ENCODE measurements around the gene C16orf78. TPM values are rescaled to one million over a fixed set of nuclear protein-coding genes. Genes with fewer than 3 reads are reported as not detected.

Gene C16orf78
- total and polyA plus RNA-seq, 4 donors = not detected

DNA sequence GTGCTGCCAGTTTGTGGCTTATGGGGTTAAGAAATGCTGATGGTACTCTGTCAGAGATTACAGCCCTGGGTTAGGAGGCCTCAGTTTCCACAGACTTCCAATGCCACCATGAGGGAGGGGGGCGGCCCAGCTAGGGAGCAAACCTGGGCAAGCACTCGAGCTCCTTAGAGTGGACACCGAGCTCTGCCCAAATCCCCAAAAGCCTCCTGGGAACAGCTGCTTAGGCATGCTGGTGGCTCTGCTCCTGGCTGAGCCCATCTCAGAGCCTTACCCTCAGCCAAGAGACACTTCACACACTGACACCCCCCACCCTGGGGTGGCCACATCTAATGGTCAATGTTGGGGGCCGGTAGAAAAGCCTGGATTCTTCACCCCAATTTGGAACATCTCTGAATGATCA, 66.1 kb downstream of the C16orf78 start:
- no peak for ATAC-seq (ENCODE audit: insufficient read depth, low FRiP score)
- Histone ChIP-seq H3K4me1 (ENCODE audit: control insufficient read depth in 5 of 5, insufficient read depth in 5 of 5, low read length in 5 of 5) (peaks cover 0 to 14% (median 10%) of the 10 kb centered on the region in 5 donors), H3K27me3 (ENCODE audit: control insufficient read depth in 3 of 3, insufficient read depth in 3 of 3, low read length in 2 of 3) (no peaks in the 10 kb centered on the region), H3K36me3 (ENCODE audit: control insufficient read depth in 4 of 4, insufficient read depth in 4 of 4, low read length in 4 of 4) (no peaks in the 10 kb centered on the region), H3K9me3 (ENCODE audit: control insufficient read depth in 4 of 4, insufficient read depth in 3 of 4, low read length in 3 of 4) (no peaks in the 10 kb centered on the region), H3K27ac (ENCODE audit: low read depth in 1 of 2, low read length in 1 of 2) (no peak overlapping the region), H3K9ac (ENCODE audit: insufficient read depth in 1 of 2, low read length in 2 of 2) (no peak overlapping the region), H3K4me3 (no peak overlapping the region)
- TF ChIP-seq, protein P1, sequence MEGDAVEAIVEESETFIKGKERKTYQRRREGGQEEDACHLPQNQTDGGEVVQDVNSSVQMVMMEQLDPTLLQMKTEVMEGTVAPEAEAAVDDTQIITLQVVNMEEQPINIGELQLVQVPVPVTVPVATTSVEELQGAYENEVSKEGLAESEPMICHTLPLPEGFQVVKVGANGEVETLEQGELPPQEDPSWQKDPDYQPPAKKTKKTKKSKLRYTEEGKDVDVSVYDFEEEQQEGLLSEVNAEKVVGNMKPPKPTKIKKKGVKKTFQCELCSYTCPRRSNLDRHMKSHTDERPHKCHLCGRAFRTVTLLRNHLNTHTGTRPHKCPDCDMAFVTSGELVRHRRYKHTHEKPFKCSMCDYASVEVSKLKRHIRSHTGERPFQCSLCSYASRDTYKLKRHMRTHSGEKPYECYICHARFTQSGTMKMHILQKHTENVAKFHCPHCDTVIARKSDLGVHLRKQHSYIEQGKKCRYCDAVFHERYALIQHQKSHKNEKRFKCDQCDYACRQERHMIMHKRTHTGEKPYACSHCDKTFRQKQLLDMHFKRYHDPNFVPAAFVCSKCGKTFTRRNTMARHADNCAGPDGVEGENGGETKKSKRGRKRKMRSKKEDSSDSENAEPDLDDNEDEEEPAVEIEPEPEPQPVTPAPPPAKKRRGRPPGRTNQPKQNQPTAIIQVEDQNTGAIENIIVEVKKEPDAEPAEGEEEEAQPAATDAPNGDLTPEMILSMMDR (IDR thresholded peaks at IDR 0.05; ENCODE audit: control extremely low read depth, extremely low read depth) = no peak
- no peak for DNase-seq
- 94 to 97% methylated on average over 4 of the region's 4 CpGs for WGBS, 2 donors

DNA sequence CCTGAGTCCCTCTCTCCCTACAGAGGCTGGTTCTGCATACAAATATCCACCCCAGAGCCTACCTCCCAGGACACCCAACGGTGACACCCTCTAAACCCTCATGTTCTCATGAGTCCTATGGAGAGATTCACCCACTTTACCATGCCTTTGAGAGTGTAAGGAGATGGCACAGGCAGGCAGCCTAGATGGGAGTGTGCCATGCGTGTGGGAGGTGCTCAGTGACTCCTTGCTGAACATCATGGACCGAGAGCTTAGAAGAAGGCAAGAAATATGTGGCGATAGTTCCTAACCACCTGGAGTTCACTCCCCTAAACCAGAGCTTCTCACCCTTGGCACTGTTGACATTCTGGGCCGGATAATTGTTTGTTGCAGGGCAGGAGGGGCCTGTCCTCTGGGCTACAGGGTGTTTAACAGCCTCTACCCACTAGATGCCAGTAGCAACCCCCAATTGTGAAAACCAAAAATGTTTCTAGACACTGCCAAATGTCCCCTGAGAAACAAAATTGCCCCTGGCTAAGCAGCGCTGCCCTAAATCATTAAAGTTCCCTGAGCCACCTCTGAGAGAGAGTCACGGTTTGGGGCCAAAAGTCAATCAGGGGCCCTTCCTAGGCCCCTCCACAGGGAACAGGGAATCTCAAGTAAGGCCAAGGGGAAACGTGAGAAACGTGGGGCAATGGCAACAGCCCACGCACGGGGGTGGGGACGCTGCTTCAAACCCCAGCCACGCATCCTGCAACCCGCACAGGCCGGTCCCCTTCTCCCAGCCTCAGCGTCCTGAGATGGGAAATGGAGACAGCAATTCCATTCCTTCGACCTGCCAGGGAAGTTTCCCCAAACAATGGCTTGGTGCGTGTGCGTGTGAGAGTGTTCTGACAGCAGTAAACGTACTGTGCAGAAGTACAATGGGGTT, 66.8 kb downstream of the C16orf78 start:
- Histone ChIP-seq H3K4me3 (no peak overlapping the region), H3K9me3 (ENCODE audit: control insufficient read depth in 4 of 4, insufficient read depth in 3 of 4, low read length in 3 of 4) (no peaks in the 10 kb centered on the region), H3K9ac (ENCODE audit: insufficient read depth in 1 of 2, low read length in 2 of 2) (no peak overlapping the region), H3K27me3 (ENCODE audit: control insufficient read depth in 3 of 3, insufficient read depth in 3 of 3, low read length in 2 of 3) (no peaks in the 10 kb centered on the region), H3K36me3 (ENCODE audit: control insufficient read depth in 4 of 4, insufficient read depth in 4 of 4, low read length in 4 of 4) (no peaks in the 10 kb centered on the region), H3K4me1 (ENCODE audit: control insufficient read depth in 5 of 5, insufficient read depth in 5 of 5, low read length in 5 of 5) (peaks cover 0 to 14% (median 10%) of the 10 kb centered on the region in 5 donors), H3K27ac (ENCODE audit: low read depth in 1 of 2, low read length in 1 of 2) (peak overlapping the region in 1 of 2 donors; percentile 49)
- DNase-seq (peak in 2 of 3 donors; percentile 30 to 34), ATAC-seq (ENCODE audit: insufficient read depth, low FRiP score) (no peak)
- TF ChIP-seq, protein P1 (IDR thresholded peaks at IDR 0.05; ENCODE audit: control extremely low read depth, extremely low read depth) = peak; percentile 10
- 52 to 62% methylated on average over 20 of the region's 20 CpGs for WGBS, 2 donors

DNA sequence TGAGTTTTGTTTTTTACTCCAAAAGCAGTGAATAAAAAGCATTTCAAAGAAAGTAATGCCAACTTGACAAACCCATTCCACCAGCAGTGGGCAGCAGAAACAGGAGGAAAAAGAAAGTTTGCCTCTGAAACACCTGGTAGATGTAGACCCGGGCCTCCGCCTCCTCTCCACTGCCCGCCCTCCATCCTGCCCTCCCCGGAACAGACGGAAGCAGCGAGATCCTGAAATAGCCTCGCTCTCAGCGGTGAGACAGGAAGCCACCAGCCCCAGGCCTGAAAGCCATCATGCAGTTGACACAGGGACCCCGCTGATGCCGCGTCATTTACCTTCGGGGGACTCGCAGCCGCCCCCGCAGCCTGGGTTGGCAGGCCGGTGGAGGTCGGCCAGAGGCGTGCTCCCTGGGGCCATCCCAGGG, 67.8 kb downstream of the C16orf78 start:
- no peaks in the 10 kb centered on the region for H3K9me3 ChIP-seq (ENCODE audit: control insufficient read depth in 4 of 4, insufficient read depth in 3 of 4, low read length in 3 of 4)
- DNase-seq = peak; percentile 56 to 72 (median 57)
- H3K27ac ChIP-seq (ENCODE audit: low read depth in 1 of 2, low read length in 1 of 2) = peak overlapping the region; percentile 17 to 68
- 6 to 15% methylated on average over 18 of the region's 18 CpGs for WGBS, 2 donors
- no peaks in the 10 kb centered on the region for H3K36me3 ChIP-seq (ENCODE audit: control insufficient read depth in 4 of 4, insufficient read depth in 4 of 4, low read length in 4 of 4)
- no peaks in the 10 kb centered on the region for H3K27me3 ChIP-seq (ENCODE audit: control insufficient read depth in 3 of 3, insufficient read depth in 3 of 3, low read length in 2 of 3)
- H3K4me1 ChIP-seq (ENCODE audit: control insufficient read depth in 5 of 5, insufficient read depth in 5 of 5, low read length in 5 of 5) = peaks cover 0 to 14% (median 10%) of the 10 kb centered on the region in 5 donors
- TF ChIP-seq, protein P1 (IDR thresholded peaks at IDR 0.05; ENCODE audit: control extremely low read depth, extremely low read depth) = no peak
- no peak overlapping the region for H3K9ac ChIP-seq (ENCODE audit: insufficient read depth in 1 of 2, low read length in 2 of 2)
- no peak for ATAC-seq (ENCODE audit: insufficient read depth, low FRiP score)
- H3K4me3 ChIP-seq = no peak overlapping the region
